Measurements from ENCODE around the gene AGRN. TPM values are rescaled to one million over a fixed set of nuclear protein-coding genes. Genes with fewer than 3 reads are reported as not detected.

The AGRN gene
- total RNA-seq, 4 donors from 2014 or later = 20.0 to 35.8 (median 32.0) TPM

- peaks cover 0 to 76% (median 5%) of the 10 kb centered on the region in 4 donors for H3K27me3 ChIP-seq
- whole genome bisulfite sequencing, 2 donors = 84 to 90% methylated on average over 10 to 13 of the region's 28 CpGs
- no peak overlapping the region for H3K4me3 ChIP-seq
- intact Hi-C loops (cut with DNase I) = no loop called here
- DNase-seq = no peak
- no peak for TF ChIP-seq POLR2A (IDR thresholded peaks at IDR 0.05)
- TF ChIP-seq CTCF (IDR thresholded peaks at IDR 0.05) = no peak
- H3K36me3 ChIP-seq = peaks cover 0 to 36% (median 0%) of the 10 kb centered on the region in 3 donors
- H3K27ac ChIP-seq = no peak overlapping the region
- no peaks in the 10 kb centered on the region for H3K9me3 ChIP-seq
- peaks cover 22 to 64% (median 28%) of the 10 kb centered on the region in 3 donors for H3K4me1 ChIP-seq
These were observed 47.0 kb upstream of the AGRN start for GRCh38 chr1:972726-973458.

GRCh38 chr1:973459-974292 is 46.2 kb upstream of the AGRN start:
- DNase-seq = no peak
- peaks cover 0 to 36% (median 0%) of the 10 kb centered on the region in 3 donors for H3K36me3 ChIP-seq
- no peak overlapping the region for H3K27ac ChIP-seq
- H3K9me3 ChIP-seq = no peaks in the 10 kb centered on the region
- intact Hi-C loops (cut with DNase I) = no loop called here
- H3K4me3 ChIP-seq = no peak overlapping the region
- peaks cover 0 to 76% (median 5%) of the 10 kb centered on the region in 4 donors for H3K27me3 ChIP-seq
- WGBS, 2 donors = 74 to 86% methylated on average over 2 to 8 of the region's 28 CpGs
- H3K4me1 ChIP-seq = peaks cover 20 to 56% (median 21%) of the 10 kb centered on the region in 3 donors
- TF ChIP-seq CTCF (IDR thresholded peaks at IDR 0.05) (no peak), POLR2A (IDR thresholded peaks at IDR 0.05) (no peak)

GRCh38 chr1:974293-974640 is 45.7 kb upstream of the AGRN start:
- 75 to 91% methylated on average over 6 of the region's 11 CpGs for WGBS, 2 donors
- Histone ChIP-seq H3K4me1 (peaks cover 20 to 50% (median 21%) of the 10 kb centered on the region in 3 donors), H3K9me3 (no peaks in the 10 kb centered on the region), H3K27me3 (peaks cover 0 to 80% (median 5%) of the 10 kb centered on the region in 4 donors), H3K4me3 (no peak overlapping the region), H3K27ac (no peak overlapping the region), H3K36me3 (peaks cover 0 to 36% (median 0%) of the 10 kb centered on the region in 3 donors)
- no peak for DNase-seq
- TF ChIP-seq CTCF (IDR thresholded peaks at IDR 0.05) (no peak), POLR2A (IDR thresholded peaks at IDR 0.05) (no peak)
- intact Hi-C loops (cut with DNase I) = no loop called here

- no peak for TF ChIP-seq CTCF (IDR thresholded peaks at IDR 0.05)
- no peak for TF ChIP-seq POLR2A (IDR thresholded peaks at IDR 0.05)
- no peak for DNase-seq
- H3K9me3 ChIP-seq = no peaks in the 10 kb centered on the region
- peak overlapping the region in 3 of 4 donors; percentile 73 to 87 (median 74) for H3K27ac ChIP-seq
- peaks cover 20 to 48% (median 21%) of the 10 kb centered on the region in 3 donors for H3K4me1 ChIP-seq
- no peak overlapping the region for H3K4me3 ChIP-seq
- WGBS, 2 donors = 65 to 71% methylated on average over 10 to 16 of the region's 17 CpGs
- H3K27me3 ChIP-seq = peaks cover 0 to 81% (median 5%) of the 10 kb centered on the region in 4 donors
- H3K36me3 ChIP-seq = peaks cover 0 to 36% (median 0%) of the 10 kb centered on the region in 3 donors
- intact Hi-C loops (cut with DNase I) = no loop called here
These were observed 45.1 kb upstream of the AGRN start for GRCh38 chr1:974687-975328.
